Vagina (tissue), 2 donors: ENCODE measurements around the gene TBC1D30.

Experiments
- POLR2A ChIP-seq, 2 donors: fragments of 450-650 bp; IDR thresholded peaks; one replicate each; pipeline ENCODE4 v1.6.1; 2017; ENCODE audit warnings: antibody characterized with exemption in 2 of 2, mild to moderate bottlenecking in 2 of 2, moderate library complexity in 2 of 2
- TF ChIP-seq, protein P1 (sequence below), 3 experiments: fragments of 450-650 bp in 2 of 3; fragments of 200-600 bp in 1 of 3; sonication (generic) in 1 of 3; IDR thresholded peaks; one replicate each; pipeline ENCODE4 v1.5.1; 2017 to 2019; ENCODE audit warnings: antibody characterized with exemption in 3 of 3, mild to moderate bottlenecking in 2 of 3, moderate library complexity in 2 of 3

DNA sequence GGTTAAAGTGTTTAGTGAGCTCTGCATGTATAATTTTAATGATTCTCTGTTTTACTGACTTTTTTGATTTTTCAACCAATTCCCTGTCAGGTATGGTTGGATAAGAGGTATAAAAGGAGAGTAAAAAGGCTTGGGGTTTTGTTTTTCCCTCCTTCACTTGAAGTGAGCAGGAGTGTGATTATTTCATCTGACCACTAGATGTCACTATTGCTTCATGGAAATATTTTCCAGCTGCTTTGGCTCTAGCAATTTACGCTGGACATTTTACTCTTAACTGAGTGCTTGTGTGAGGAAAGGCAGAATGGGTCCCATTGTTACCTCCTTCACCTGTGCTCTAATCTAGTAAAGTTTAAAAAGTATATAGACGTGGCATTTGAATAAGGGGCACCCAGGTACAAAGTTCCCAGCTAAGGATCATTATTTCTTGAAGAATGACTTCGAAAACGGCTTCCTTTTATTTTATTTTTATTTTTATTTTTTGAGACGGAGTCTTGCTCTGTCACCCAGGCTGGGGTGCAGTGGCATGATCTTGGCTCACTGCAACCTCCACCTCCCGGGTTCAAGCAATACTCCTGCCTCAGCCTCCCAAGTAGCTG is 66.5 kb downstream of the TBC1D30 start:
- no peak for TF ChIP-seq POLR2A (IDR thresholded peaks at IDR 0.05)
- TF ChIP-seq, protein P1, sequence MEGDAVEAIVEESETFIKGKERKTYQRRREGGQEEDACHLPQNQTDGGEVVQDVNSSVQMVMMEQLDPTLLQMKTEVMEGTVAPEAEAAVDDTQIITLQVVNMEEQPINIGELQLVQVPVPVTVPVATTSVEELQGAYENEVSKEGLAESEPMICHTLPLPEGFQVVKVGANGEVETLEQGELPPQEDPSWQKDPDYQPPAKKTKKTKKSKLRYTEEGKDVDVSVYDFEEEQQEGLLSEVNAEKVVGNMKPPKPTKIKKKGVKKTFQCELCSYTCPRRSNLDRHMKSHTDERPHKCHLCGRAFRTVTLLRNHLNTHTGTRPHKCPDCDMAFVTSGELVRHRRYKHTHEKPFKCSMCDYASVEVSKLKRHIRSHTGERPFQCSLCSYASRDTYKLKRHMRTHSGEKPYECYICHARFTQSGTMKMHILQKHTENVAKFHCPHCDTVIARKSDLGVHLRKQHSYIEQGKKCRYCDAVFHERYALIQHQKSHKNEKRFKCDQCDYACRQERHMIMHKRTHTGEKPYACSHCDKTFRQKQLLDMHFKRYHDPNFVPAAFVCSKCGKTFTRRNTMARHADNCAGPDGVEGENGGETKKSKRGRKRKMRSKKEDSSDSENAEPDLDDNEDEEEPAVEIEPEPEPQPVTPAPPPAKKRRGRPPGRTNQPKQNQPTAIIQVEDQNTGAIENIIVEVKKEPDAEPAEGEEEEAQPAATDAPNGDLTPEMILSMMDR (IDR thresholded peaks at IDR 0.05) = peak; percentile 64 to 85 (median 79)
